NCI-H2107 treated with DMSO at 0.1 percent for 48 hours (cell line): ENCODE measurements around the gene NDUFA1.
"Not testable (repeated sequence)": the region's sequence is repeated elsewhere in the genome, so short reads cannot be mapped to it uniquely, and the experiment has no call there.

Experiments used
- DNase-seq: peaks from one replicate; lab custom pipeline; 2025; ENCODE audit not compliant: unreplicated experiment; lab: John Stamatoyannopoulos, UW

Gene NDUFA1

DNA sequence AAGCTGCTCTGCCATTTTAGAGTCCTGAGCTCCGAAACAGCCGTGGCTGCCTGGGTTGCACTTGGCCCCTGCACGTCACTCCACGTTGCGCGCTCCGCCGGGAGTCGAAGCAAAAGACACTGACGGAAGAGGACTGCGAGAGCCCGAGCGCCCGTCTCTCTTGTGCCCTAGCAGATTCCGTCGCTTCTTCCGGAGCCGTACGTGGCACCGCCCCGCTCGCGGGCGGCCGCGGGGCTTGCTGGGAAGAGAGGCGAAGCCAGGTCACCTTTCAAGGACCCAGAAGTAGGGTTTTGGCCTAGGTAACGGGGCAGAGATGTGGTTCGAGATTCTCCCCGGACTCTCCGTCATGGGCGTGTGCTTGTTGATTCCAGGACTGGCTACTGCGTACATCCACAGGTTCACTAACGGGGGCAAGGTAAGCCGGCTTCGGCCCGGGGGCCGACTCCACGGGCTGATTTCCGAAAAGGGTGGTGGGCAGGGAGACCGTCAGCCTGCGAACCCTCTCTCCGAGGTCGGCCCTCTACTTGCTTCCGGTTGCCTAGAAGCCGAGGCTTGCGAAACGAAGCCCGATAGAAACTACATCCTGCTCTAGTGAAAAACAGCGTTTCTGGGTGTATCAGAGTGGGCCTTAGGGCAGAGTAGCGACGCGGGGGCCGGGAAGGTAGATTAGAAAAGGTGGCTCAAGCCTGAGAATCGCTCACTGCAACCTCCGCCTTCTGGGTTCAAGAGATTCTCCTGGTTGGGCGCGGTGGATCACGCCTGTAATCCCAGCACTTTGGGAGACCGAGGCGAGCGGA lies at the start of gene NDUFA1, which contains the start of gene RNF113A:
Gene NDUFA1 (plus strand): TSS at position 234 of the 797 bp plus-strand sequence. CDS start 80 bp downstream, at position 314.
Gene RNF113A (minus strand): TSS at position 135 of the 797 bp plus-strand sequence. CDS start 120 bp downstream, at position 15.
- DNase-seq = peak; percentile 89

DNA sequence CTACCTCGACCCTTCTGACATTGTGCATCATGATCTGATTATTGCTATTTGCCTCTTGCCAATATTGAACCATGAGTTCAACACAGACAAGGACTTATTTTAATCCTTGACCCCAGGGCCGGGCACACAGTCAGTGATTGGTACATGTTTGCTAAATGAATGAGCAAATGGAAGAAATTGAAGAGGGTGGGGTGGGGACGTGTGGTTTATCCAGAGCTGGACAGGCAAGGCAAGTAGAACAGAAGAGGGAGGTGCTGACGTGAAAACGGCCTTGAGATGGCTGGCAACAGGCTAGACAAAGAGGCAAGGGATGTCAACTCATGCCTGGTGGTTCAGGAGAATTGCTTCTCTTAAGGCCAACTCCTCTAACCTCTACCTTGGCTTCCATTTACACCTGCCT lies 47.4 kb upstream of the NDUFA1 start:
- not testable (repeated sequence) for DNase-seq

DNA sequence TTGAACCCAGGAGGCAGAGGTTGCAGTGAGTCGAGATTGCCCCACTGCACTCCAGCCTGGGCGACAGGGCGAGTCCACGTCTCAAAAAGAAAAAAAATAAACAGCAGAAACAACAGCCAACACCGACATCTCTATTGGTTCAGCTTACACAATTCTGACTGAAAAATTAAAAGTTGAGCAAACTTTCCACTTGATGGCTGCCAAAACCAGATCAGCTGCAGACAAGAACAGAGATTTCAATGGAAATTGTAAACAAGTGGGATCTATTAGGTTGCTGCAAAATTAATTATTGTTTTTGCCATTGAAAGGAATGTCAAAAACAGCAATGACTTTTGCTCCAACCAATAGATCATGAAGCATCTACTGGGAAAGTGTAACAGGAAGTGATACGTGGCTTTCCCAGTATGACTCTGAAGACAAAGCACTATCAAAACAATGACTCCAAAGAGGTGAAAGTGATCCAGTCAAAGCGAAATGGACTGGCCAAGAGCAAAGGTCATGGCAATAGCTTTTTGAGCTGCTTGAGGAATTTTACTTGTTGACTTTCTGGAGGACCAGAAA lies 45.2 kb upstream of the NDUFA1 start:
- DNase-seq = no peak

DNA sequence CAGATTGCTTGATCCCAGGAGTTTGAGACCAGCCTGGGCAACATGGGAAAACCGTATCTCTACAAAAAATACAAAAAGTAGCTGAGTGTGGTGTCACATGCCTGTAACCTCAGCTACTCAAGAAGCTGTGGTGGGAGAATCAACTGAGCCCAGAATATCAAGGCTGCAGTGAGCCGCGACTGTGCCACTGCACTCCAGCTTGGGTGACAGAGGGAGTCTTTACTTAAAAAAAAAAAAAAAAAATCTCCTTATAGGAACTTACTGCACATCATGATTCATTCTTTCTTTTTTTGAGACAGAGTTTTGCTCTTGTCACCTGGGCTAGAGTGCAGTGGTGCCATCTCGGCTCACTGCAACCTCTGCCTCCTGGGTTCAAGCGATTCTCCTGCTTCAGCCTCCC lies 43.2 kb upstream of the NDUFA1 start:
- no peak for DNase-seq

DNA sequence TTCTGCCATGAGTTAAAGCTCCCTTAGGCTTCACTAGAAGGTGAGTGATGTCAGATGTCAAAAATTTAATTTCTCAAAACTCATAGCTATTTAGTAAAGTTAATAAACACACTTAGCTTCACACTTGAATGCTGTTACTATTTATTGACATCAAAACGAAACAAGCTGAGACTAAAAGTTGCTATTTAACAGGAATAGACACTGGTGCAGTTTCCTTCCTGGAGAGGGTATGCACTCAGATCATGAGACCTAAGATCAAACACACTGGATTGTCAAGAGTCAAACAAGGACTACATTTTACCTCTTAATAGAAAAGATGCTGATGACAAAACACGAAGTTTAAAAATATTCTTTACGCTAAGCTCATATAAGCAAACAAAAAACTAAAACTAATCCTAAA lies 37.7 kb upstream of the NDUFA1 start:
- no peak for DNase-seq

DNA sequence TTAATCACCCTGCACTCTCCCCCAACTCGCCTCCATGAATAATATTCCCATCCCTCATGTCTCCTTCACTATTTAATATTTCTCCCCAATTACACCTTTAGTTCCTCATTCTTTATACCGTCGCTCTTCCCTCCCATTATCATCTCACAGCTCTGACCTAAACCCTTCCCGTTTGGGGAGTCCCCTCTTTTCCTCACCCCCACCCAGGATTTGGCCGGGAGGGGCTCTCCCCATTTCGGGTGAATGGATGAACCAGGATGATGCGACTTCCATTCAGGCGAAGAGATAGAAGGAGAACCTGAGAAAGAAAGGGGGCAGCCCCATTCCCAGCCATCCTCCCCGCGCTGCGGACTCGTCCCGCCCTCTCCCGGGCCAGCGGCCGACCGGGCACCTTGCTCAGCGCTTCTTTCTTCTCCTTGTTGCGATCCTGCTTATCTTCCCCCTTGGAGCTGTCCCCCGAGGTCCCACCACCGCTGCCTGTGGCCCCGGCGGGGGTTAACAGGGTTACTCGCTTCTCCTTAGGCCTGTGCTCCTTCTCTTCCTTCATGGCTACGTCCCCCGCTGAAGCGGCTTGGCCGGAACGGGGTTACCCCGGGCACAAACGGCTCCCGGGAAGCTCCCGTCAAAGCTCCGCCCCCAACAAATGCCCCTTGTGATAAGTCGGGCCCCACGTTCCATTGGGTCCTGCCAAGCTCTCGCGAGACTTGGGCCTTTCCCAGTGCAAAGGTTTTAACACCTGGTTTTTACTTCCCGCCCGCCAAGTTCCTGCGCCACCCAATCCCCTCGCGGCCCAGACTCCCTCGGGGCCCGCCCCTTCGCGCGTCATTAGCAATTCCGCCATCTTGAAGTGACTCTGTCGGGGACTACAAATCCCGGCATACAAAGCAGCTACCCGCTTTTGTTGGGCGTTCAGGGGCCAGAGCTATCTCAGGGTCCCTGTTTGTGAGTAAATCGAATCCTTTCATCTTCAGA lies 19.0 kb upstream of the NDUFA1 start, which contains the start of gene UPF3B:
Gene UPF3B (minus strand): TSS at position 582 of the 972 bp plus-strand sequence. CDS start 35 bp downstream, at position 547.
- peak; percentile 97 for DNase-seq

DNA sequence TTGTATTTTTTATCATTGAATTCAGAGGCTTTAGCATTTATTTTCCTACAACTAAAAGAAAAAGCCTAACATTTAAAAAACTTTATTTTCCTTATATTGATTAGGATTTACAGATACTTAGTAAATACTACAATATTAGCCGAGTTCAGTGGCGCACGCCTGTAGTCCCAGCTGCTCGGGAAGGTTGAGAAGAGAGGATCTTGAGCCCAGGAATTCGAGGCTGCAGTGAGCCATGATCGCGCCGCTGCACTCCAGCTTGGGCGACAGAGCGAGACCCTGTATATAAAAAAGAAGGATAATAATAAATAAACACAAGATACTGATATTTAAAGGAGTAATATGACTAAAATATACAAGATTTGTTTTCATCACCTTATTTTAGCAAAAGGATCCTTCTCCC lies 18.2 kb upstream of the NDUFA1 start:
- no peak for DNase-seq

DNA sequence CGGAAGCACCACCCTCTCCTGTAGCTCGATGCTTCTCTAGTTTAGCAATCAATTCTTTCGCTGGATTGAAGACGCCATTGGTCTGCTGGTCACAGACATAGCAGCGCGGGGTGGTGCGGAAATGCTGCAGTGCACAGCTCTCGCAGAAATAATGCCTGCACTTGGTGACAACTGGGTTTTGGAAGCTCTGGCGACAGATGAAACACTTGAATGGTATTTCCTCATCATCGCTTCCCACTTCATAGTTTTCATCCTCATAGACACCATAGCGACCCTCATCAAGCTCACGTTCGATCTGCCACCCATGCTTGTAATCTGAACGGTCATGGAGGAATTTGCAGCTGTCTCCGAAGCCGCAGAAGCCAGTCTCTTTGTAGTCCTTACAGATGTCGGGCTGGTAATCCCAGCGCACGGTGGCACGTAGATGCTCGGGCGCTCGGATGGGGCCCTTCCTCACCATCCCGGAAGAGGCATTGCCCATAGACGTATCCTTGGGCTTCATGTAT lies 953 bp upstream of the NDUFA1 start:
- no peak for DNase-seq

DNA sequence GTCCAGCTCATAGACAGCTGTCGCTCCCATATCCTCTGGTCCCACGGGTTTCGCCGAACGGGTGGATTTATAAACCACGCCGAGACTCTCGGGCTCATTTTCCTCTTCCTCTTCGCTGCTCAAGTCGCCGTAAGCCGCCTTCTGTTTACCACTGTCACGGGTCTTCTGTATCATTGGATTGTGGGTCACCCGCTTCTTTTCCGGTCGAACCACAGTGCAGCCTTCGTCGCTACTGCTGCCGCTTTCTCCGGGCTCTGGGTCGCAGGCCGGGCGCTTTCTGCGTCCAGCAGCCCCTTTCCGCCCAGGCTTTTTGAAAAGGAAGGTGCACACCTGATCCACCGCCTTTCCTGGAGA lies 410 bp upstream of the NDUFA1 start:
- DNase-seq = no peak

DNA sequence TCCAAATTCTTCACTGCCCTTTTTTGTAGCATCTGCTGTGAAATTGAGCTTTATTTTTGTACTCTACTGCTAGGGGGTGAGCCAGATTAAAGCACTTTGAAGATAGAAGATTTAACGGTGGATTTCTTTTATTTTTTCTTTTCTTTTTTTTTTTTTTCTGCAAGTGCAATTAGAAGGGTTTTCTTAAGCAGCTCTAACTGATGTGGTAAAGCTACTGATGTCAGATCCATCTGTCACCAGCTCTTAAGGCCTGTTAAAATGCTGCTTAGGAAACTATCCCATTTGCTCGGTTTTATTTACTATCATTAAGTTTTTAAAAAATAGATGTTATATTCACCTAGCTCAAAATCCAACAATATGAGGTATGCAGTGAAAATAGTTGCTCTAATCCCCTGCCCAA lies 7.1 kb downstream of the NDUFA1 start:
- no peak for DNase-seq

DNA sequence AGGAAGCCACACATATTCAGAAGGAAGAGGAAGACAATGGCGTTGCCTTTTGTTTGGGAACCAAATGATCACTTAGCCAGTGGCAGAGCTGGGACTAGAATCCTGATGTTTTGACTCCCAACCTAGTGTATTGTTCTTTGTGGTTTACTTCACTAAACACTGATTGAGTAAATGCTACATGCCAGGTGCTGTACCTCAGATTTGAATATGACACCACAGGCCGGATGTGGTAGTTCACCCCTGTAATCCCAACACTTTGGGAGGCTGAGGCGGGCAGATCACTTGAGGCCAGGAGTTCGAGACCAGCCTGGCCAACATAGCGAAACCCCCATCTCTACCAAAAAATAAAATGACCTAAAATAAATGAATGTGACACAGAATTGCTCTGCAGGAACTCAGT lies 8.4 kb downstream of the NDUFA1 start:
- DNase-seq = peak; percentile 82

DNA sequence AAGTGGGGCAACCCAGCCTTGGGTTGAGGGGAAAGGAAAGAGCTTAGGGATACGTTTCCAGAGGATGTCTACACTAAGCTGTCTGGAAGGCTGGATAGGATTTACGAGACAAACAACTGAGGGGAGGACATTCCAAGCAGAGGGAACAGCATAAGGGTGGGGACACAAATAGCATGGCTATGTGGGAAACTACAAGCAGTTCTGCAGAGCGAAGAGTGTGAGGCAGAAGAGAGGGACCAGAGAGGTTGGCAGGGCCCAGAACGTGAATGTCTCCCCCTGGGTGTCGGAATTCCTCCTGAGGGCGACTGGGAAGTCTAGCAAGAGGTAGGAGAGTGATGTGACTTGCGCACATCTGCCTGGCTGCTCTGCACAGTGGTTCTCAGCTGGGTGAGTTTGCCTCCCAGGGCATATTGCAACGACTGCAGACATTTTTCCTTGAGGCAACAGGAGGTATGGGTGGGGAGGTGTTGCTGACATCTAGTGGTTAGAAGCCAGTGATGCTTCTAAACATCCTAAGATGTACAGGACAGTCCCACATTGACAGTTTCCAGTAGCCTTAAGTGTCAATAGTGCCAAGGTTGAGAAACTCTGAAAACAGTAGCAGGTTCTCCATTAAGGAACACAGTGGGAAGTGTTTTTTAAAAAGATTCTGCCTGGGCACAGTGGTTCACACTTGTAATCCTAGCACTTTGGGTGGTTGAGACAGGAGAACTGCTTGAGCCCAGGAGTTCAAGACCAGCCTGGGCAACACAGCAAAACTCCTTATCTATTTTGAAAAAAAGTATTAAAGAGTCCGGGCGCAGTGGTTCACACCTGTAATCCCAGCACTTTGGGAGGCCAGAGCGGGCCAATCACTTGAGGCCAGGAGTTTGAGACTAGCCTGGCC lies 9.2 kb downstream of the NDUFA1 start:
- peak; percentile 32 for DNase-seq

DNA sequence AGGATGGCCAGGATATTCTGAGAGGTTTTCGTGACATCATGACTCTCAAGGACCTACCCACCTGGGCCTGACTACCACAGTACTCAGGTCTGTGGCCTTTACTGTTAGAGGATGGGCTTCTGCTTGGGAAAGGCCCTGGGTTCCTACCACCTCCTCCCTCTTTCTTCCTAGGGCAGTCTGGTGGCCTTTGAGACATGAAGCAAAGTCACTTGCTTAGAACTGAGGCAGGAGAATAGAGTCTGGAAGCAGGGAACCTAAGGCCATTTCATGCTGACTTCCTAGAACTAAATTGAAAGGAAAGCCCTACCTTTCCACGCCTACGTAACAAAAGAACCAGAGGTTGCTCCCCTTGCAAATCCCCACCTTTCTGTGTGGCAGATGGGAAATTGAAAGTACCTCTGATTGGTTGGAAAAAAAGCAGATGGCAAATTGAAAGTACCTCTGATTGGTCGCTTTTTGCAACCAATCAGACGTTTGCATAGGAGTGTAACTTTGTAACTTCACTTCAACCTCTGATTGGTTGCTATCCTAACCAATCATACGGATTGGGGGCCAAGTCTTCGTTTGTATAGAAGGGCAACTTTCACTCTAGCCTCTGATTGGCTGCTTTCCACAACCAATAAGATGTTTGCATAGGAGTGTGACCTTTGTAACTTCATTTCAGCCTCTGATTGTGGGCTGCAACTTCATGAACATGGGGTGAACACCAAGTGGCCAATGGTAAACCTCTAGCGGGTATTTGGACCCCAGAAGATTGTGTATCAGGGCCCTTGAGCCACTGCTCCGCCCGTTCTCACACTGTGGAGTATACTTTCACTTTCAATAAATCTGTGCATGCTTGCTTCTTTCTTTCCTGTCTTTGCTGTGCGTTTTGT lies 14.2 kb downstream of the NDUFA1 start:
- no peak for DNase-seq

DNA sequence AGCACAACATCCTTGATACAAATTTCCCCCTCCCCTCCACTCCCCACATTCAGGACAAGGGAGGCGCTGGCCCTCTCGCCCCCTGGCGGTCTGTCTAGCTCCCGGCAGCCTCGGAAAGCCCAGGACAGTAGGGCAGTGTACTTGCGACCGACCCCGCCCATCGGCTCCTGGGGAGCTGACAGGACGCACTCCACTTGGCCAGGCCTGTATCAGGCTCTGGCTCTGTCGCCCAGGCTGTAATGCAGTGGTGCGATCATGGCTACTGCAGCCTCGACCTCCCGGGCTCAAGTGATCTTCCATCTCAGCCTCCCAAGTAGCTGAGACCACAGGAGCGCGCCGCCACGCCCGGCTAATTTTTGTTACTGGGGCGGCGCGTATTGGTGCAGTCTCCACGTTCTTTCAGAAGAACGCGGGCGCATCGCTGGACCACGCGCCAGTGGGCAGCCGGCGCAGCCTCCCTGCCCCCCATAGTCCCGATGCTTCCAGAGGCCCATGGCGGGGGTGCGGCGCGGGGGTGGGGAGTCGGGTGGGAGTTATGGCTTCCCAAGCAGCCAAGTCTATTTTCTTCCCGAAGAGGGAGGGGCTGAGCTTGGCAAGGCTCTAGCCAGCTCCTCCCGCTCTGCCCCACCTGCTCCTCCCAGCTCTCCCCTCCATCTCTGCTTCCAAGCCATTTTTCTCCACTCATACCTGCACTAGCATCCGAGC lies 16.2 kb downstream of the NDUFA1 start:
- DNase-seq = no peak

DNA sequence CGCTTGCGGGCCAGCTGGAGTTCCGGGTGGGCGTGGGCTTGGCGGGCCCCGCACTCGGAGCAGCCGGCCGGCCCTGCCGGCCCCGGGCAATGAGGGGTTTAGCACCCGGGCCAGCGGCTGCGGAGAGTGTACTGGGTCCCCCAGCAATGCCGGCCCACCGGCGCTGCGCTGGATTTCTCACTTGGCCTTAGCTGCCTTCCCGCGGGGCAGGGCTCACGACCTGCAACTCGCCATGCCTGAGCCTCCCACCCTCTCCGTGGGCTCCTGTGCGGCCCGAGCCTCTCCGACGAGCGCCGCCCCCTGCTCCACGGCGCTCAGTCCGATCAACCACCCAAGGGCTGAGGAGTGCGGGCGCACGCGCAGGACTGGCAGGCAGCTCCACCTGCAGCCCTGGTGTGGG lies 19.0 kb downstream of the NDUFA1 start:
- DNase-seq = not testable (repeated sequence)

DNA sequence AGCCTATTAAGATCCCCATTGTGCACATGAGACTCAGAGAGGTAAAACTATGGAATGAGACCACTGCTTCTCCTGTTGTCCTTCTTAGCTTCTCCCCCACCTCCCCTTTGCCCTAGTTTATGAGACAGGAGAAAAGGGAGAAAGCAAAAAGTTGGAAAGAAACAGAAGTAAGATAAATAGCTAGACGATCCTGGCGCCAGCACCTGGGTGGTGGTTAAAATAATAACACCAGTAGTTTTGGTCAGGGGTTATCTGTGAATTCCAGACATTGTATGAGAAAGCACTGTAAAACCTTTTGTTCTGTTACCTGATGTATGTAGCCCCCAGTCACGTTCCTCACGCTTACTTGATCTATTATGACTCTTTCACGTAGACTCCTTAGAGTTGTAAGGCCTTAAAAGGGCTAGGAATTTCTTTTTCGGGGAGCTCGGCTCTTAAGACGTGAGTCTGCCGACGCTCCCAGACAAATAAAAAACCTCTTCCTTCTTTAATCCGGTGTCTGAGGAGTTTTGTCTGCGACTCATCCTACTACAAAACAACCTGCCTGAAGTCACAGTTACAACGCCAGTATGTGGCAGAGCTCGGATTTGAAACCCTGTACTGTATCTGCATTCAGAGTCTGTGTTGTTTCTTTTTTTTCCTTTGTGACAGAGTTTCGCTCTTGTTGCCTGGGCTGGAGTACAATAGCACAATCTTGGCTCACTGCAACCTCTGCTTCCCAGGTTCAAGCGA lies 20.5 kb downstream of the NDUFA1 start:
- DNase-seq = not testable (repeated sequence)

DNA sequence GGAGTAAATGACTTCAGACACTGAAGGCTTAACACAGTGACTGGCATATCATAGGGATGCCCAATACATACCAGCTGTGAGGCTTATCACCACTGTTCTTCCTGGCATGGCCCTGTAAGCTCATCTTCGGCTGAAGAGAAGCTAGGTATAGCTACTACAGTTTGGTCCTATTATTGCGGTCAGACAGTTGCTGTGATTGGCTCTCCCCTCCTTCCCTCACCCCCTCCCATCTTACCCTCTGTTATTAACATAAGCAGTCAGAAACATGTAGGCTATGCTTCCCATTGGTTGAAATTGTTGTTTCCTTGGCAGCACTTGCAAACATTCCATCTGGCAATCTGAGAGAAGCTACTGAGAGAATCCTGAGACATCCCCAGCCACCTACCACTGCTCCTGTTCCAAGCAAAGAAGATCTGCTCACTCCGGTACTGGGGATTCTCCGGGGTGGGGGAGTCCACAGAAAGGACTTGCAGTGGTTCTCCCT lies 24.3 kb downstream of the NDUFA1 start, which contains the start of gene AKAP14:
Gene AKAP14 (plus strand): TSS at position 51 of the 484 bp plus-strand sequence. CDS start 7,331 bp downstream, outside the sequence.
- no peak for DNase-seq

DNA sequence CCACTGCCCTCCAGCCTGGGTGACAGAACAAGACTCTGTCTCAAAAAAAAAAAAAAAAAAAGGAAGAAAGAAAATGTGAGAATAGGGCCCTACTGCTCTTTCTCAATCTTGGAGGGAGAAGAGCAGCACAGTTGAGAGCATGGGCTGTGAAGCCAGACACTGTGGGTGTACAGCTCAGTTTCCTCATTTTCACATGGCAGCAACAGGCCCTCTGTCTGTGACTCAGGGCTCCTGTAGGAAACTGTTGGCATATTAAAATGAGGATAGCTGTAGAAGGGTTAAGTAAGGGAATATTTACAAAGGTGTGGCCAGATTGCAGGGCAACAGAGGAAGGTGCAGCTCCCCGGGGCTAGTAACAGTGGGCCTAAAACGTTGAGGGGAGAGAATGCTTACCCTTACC lies 27.5 kb downstream of the NDUFA1 start:
- no peak for DNase-seq
